SK-N-SH treated with all-trans-retinoic acid at 6 μM for 48 hours (cell line): ENCODE data around the gene PTTG1.

ENCODE experiments used
- BACH2 ChIP-seq: fragments of 250-450 bp; sonication (Bioruptor Pico); IDR thresholded peaks from 2 replicates; pipeline ENCODE4 v1.9.0; 2021; ENCODE audit warnings: mild to moderate bottlenecking, borderline replicate concordance
- CSDC2 ChIP-seq: fragments of 250-450 bp; sonication (Bioruptor Pico); IDR thresholded peaks from 2 replicates; pipeline ENCODE4 v1.5.0; 2020; ENCODE audit warnings: mild to moderate bottlenecking, moderate library complexity
- CSRNP3 ChIP-seq: fragments of 250-450 bp; sonication (Bioruptor Pico); IDR thresholded peaks from 2 replicates; pipeline ENCODE4 v1.5.1; 2021; ENCODE audit warnings: mild to moderate bottlenecking, moderate library complexity
- ESRRG ChIP-seq: fragments of 250-450 bp; sonication (Bioruptor Pico); IDR thresholded peaks from 2 replicates; pipeline ENCODE4 v1.6.1; 2021; ENCODE audit warnings: mild to moderate bottlenecking
- GLIS3 ChIP-seq: fragments of 250-450 bp; sonication (Bioruptor Pico); IDR thresholded peaks from 2 replicates; pipeline ENCODE4 v1.5.0; 2020; ENCODE audit warnings: mild to moderate bottlenecking, moderate library complexity
- OSR1 ChIP-seq: fragments of 250-450 bp; sonication (Bioruptor Pico); IDR thresholded peaks from 2 replicates; pipeline ENCODE4 v1.8.0; 2022; ENCODE audit warnings: moderate library complexity, mild to moderate bottlenecking, inconsistent platforms
- PATZ1 ChIP-seq: fragments of 250-450 bp; sonication (Bioruptor Pico); IDR thresholded peaks from 2 replicates; pipeline ENCODE4 v1.8.0; 2020; ENCODE audit warnings: mild to moderate bottlenecking, moderate library complexity, borderline replicate concordance
- PPARA ChIP-seq: fragments of 250-450 bp; sonication (Bioruptor Pico); IDR thresholded peaks from 2 replicates; pipeline ENCODE4 v1.5.0; 2020; ENCODE audit warnings: mild to moderate bottlenecking, borderline replicate concordance
- RARB ChIP-seq: fragments of 250-450 bp; sonication (Bioruptor Pico); IDR thresholded peaks from 2 replicates; pipeline ENCODE4 v1.8.0; 2021; ENCODE audit warnings: mild to moderate bottlenecking, moderate library complexity
- SNAI2 ChIP-seq: fragments of 250-450 bp; sonication (Bioruptor Pico); IDR thresholded peaks from 2 replicates; pipeline ENCODE4 v1.5.0; 2020; ENCODE audit warnings: mild to moderate bottlenecking, moderate library complexity
- TSHZ2 ChIP-seq: fragments of 250-450 bp; sonication (Bioruptor Pico); IDR thresholded peaks from 2 replicates; pipeline ENCODE4 v1.5.0; 2020; ENCODE audit warnings: mild to moderate bottlenecking, moderate library complexity
- ZC3H10 ChIP-seq: fragments of 250-450 bp; sonication (Bioruptor Pico); IDR thresholded peaks from 2 replicates; pipeline ENCODE4 v1.5.1; 2021; ENCODE audit warnings: mild to moderate bottlenecking, moderate library complexity

- no peak for TF ChIP-seq PPARA (CRISPR knock-in tag)
- TF ChIP-seq ZC3H10 (CRISPR knock-in tag), result no peak
- TF ChIP-seq PATZ1 (CRISPR knock-in tag), result no peak
- TF ChIP-seq SNAI2 (CRISPR knock-in tag), result no peak
- no peak for TF ChIP-seq OSR1 (CRISPR knock-in tag)
- no peak for TF ChIP-seq TSHZ2
- TF ChIP-seq RARB (CRISPR knock-in tag), result no peak
- no peak for TF ChIP-seq BACH2 (CRISPR knock-in tag)
- TF ChIP-seq CSRNP3 (CRISPR knock-in tag), result no peak
- TF ChIP-seq CSDC2 (CRISPR knock-in tag), result no peak
- no peak for TF ChIP-seq ESRRG
- TF ChIP-seq GLIS3 (CRISPR knock-in tag), result no peak
Observed at GRCh38 chr5:160452036-160452435, 30.4 kb downstream of the PTTG1 start.
